ENCODE measurements around the gene PARP15. TPM values are rescaled to one million over a fixed set of nuclear protein-coding genes. Genes with fewer than 3 reads are reported as not detected.

Gene PARP15
- total and polyA plus RNA-seq, 12 donors = 0.12 to 4.3 (median 1.3) TPM

- no peak overlapping the region for H3K4me3 ChIP-seq
- TF ChIP-seq CTCF (IDR thresholded peaks at IDR 0.05) = no peak
- TF ChIP-seq POLR2A (IDR thresholded peaks at IDR 0.05) = no peak
- H3K4me1 ChIP-seq (replicated peaks in 1 of 2) = no peaks in the 10 kb centered on the region
- H3K27ac ChIP-seq = no peak overlapping the region
- H3K36me3 ChIP-seq (replicated peaks in 1 of 2) = no peaks in the 10 kb centered on the region
- no peaks in the 10 kb centered on the region for H3K27me3 ChIP-seq
- intact Hi-C loops (cut with DNase I) = no loop called here
- WGBS, 4 donors = 46 to 59% (median 52%) methylated on average over 3 of the region's 3 CpGs
- no peak for DNase-seq
- no peaks in the 10 kb centered on the region for H3K9me3 ChIP-seq (replicated peaks in 1 of 3)
Observed at GRCh38 chr3:122628567-122628966, 51.1 kb downstream of the PARP15 start.

GRCh38 chr3:122629763-122630162 lies 52.3 kb downstream of the PARP15 start:
- no peak for DNase-seq
- Histone ChIP-seq H3K4me3 (no peak overlapping the region), H3K27me3 (no peaks in the 10 kb centered on the region), H3K27ac (no peak overlapping the region), H3K4me1 (replicated peaks in 1 of 2) (no peaks in the 10 kb centered on the region), H3K9me3 (replicated peaks in 1 of 3) (no peaks in the 10 kb centered on the region), H3K36me3 (replicated peaks in 1 of 2) (no peaks in the 10 kb centered on the region)
- TF ChIP-seq POLR2A (IDR thresholded peaks at IDR 0.05) (no peak), CTCF (IDR thresholded peaks at IDR 0.05) (no peak)
- 88 to 100% (median 97%) methylated on average over 1 of the region's 1 CpG for whole genome bisulfite sequencing, 4 donors
- intact Hi-C loops (cut with DNase I) = no loop called here

DNA sequence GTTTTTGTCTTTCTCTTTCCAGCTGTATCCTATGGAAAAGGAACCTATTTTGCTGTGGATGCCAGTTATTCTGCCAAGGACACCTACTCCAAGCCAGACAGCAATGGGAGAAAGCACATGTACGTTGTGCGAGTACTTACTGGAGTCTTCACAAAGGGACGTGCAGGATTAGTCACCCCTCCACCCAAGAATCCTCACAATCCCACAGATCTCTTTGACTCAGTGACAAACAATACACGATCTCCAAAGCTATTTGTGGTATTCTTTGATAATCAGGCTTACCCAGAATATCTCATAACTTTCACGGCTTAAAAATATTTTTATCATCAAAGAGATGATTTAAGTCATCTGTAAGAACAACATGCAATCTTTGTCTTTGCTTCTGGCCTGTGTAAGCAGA lies 58.3 kb downstream of the PARP15 start:
- 43 to 66% (median 55%) methylated on average over 5 of the region's 5 CpGs for WGBS, 4 donors
- no peak for DNase-seq
- TF ChIP-seq POLR2A (IDR thresholded peaks at IDR 0.05) (no peak), CTCF (IDR thresholded peaks at IDR 0.05) (no peak)
- H3K9me3 ChIP-seq (replicated peaks in 1 of 3) = no peaks in the 10 kb centered on the region
- H3K27me3 ChIP-seq = no peaks in the 10 kb centered on the region
- H3K36me3 ChIP-seq (replicated peaks in 1 of 2) = no peaks in the 10 kb centered on the region
- intact Hi-C loops (cut with DNase I) = no loop called here
- H3K4me3 ChIP-seq = no peak overlapping the region
- no peak overlapping the region for H3K27ac ChIP-seq
- no peaks in the 10 kb centered on the region for H3K4me1 ChIP-seq (replicated peaks in 1 of 2)

DNA sequence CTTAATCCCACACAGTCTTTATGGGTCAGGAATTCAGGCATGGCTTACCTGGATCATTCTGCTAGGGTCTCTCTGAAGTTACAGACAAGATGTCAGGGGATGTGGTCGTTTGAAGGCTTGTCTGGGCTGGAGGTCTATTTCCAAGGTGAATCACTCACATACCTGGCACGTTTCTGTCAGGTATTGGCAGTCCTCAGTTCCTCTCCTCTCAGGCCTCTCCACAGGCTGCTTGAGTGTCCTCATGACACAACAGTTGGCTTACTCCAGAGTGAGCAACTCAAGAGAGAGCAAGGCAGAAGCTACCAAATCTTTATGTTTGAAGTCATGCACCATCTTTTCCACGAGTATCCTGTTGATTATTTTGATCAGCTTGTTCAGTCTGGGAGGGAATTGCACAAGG lies 59.2 kb downstream of the PARP15 start:
- intact Hi-C loops (cut with DNase I) = no loop called here
- no peak overlapping the region for H3K27ac ChIP-seq
- no peaks in the 10 kb centered on the region for H3K27me3 ChIP-seq
- TF ChIP-seq CTCF (IDR thresholded peaks at IDR 0.05) (no peak), POLR2A (IDR thresholded peaks at IDR 0.05) (no peak)
- no peaks in the 10 kb centered on the region for H3K36me3 ChIP-seq (replicated peaks in 1 of 2)
- no peak for DNase-seq
- no peaks in the 10 kb centered on the region for H3K4me1 ChIP-seq (replicated peaks in 1 of 2)
- no peaks in the 10 kb centered on the region for H3K9me3 ChIP-seq (replicated peaks in 1 of 3)
- no peak overlapping the region for H3K4me3 ChIP-seq
- 43 to 53% (median 46%) methylated on average over 2 to 3 of the region's 3 CpGs for WGBS, 4 donors

Data from adrenal gland (tissue), 12 donors.